Mammary epithelial cell (primary cell): ENCODE measurements around the gene SLC4A3.

Experiments used
- CTCF ChIP-seq, 2 donors: IDR thresholded peaks in 1 of 2; conservative IDR thresholded peaks in 1 of 2; 2 replicates each; pipeline ENCODE4 v1.5.1; 2011 to 2012; ENCODE audit warnings: inconsistent platforms in 2 of 2, low read length in 2 of 2, mild to moderate bottlenecking in 2 of 2, control low read depth in 1 of 2, low read depth in 1 of 2; ENCODE audit not compliant: insufficient read depth in 1 of 2; ENCODE audit errors: extremely low read depth in 1 of 2
- EZH2 ChIP-seq: IDR thresholded peaks from 2 replicates; pipeline ENCODE4 v1.6.1; 2012; ENCODE audit warnings: low read length, inconsistent platforms, borderline replicate concordance

GRCh38 chr2:219625179-219625578 lies 2.3 kb upstream of the SLC4A3 start:
- no peak for TF ChIP-seq CTCF (conservative IDR thresholded peaks at IDR 0.05 in 1 of 2, IDR thresholded peaks at IDR 0.05 in 1 of 2; ENCODE audit: extremely low read depth in 1 of 2, insufficient read depth in 1 of 2, low read depth in 1 of 2, low read length in 2 of 2)
- no peak for TF ChIP-seq EZH2
